ENCODE measurements around the gene STXBP5. TPM values are rescaled to one million over a fixed set of nuclear protein-coding genes. Genes with fewer than 3 reads are reported as not detected.

STXBP5 gene
- total RNA-seq, 4 donors from 2014 or later = 15.6 to 41.3 (median 20.4) TPM

GRCh38 chr6:147283460-147283859 lies 79.2 kb downstream of the STXBP5 start:
- Histone ChIP-seq H3K4me1 (peaks cover 9 to 19% of the 10 kb centered on the region in 2 donors), H3K4me3 (no peak overlapping the region), H3K27ac (no peak overlapping the region), H3K9me3 (no peaks in the 10 kb centered on the region), H3K36me3 (peaks cover 0 to 4% of the 10 kb centered on the region in 2 donors), H3K27me3 (no peaks in the 10 kb centered on the region)
- in situ Hi-C loops (cut with MboI; ENCODE audit: low sequenced_read_pairs in 4 of 4) (loop anchor here (10.0 kb wide), 2 partner anchors 419 to 429 kb away; no protein-coding TSS in a partner anchor), intact Hi-C loops (cut with DNase I; ENCODE audit: low total_unique reads) (no loop called here)
- TF ChIP-seq POLR2A (IDR thresholded peaks at IDR 0.05) = no peak
- TF ChIP-seq, protein P1, sequence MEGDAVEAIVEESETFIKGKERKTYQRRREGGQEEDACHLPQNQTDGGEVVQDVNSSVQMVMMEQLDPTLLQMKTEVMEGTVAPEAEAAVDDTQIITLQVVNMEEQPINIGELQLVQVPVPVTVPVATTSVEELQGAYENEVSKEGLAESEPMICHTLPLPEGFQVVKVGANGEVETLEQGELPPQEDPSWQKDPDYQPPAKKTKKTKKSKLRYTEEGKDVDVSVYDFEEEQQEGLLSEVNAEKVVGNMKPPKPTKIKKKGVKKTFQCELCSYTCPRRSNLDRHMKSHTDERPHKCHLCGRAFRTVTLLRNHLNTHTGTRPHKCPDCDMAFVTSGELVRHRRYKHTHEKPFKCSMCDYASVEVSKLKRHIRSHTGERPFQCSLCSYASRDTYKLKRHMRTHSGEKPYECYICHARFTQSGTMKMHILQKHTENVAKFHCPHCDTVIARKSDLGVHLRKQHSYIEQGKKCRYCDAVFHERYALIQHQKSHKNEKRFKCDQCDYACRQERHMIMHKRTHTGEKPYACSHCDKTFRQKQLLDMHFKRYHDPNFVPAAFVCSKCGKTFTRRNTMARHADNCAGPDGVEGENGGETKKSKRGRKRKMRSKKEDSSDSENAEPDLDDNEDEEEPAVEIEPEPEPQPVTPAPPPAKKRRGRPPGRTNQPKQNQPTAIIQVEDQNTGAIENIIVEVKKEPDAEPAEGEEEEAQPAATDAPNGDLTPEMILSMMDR (IDR thresholded peaks at IDR 0.05 in 4 of 5, conservative IDR thresholded peaks at IDR 0.05 in 1 of 5) = no peak
- ATAC-seq (no peak), DNase-seq (no peak)

GRCh38 chr6:147285087-147285855 lies 81.1 kb downstream of the STXBP5 start:
- peak; percentile 52 to 82 for ATAC-seq
- peaks cover 9 to 19% of the 10 kb centered on the region in 2 donors for H3K4me1 ChIP-seq
- no peak for DNase-seq
- no peaks in the 10 kb centered on the region for H3K27me3 ChIP-seq
- no peak overlapping the region for H3K4me3 ChIP-seq
- no peaks in the 10 kb centered on the region for H3K36me3 ChIP-seq
- TF ChIP-seq, protein P1 (IDR thresholded peaks at IDR 0.05 in 4 of 5, conservative IDR thresholded peaks at IDR 0.05 in 1 of 5) = peak in 3 of 5 experiments; percentile 46 to 63 (median 55)
- no peak for TF ChIP-seq POLR2A (IDR thresholded peaks at IDR 0.05)
- no peaks in the 10 kb centered on the region for H3K9me3 ChIP-seq
- in situ Hi-C loops (cut with MboI; ENCODE audit: low sequenced_read_pairs in 4 of 4) = loop anchor here (10.0 kb wide), 2 partner anchors 420 to 430 kb away; no protein-coding TSS in a partner anchor
- intact Hi-C loops (cut with DNase I; ENCODE audit: low total_unique reads) = loop anchor here (1.0 kb wide), 1 partner anchor 428 kb away; no protein-coding TSS in a partner anchor
- H3K27ac ChIP-seq = peak overlapping the region in 1 of 4 donors; percentile 7

- intact Hi-C loops (cut with DNase I; ENCODE audit: low total_unique reads) = no loop called here
- no peak for ATAC-seq
- no peak overlapping the region for H3K27ac ChIP-seq
Measured at GRCh38 chr6:147287869-147288271, 83.7 kb downstream of the STXBP5 start.

DNA sequence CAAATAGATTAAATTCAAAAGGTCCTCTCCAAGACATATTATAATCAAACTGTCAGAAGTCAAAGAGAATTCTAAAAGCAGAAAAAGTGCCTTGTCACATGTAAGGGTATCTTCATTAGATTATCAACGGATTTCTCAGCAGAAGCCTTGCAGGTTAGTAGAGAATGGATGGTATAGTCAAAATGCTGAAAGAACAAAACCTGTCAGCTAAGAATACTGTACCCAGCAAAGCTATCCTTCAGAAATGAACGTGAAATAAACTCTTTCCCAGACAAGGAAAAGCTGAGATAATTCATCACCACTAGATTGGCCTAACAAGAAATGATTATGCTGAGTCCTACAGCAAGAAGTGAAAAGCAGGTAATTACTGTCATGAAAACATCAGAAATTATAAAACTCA lies 92.9 kb downstream of the STXBP5 start:
- H3K4me3 ChIP-seq = no peak overlapping the region
- in situ Hi-C loops (cut with MboI; ENCODE audit: low sequenced_read_pairs in 4 of 4) (no loop called here), intact Hi-C loops (cut with DNase I; ENCODE audit: low total_unique reads) (no loop called here)
- peaks cover 0 to 3% (median 0%) of the 10 kb centered on the region in 3 donors for H3K9me3 ChIP-seq
- no peaks in the 10 kb centered on the region for H3K4me1 ChIP-seq
- H3K36me3 ChIP-seq = peaks cover 0 to 17% of the 10 kb centered on the region in 2 donors
- DNase-seq (no peak), ATAC-seq (no peak)
- H3K27ac ChIP-seq = no peak overlapping the region
- H3K27me3 ChIP-seq = no peaks in the 10 kb centered on the region
- TF ChIP-seq POLR2A (IDR thresholded peaks at IDR 0.05) = no peak
- TF ChIP-seq, protein P1 (IDR thresholded peaks at IDR 0.05 in 4 of 5, conservative IDR thresholded peaks at IDR 0.05 in 1 of 5) = no peak

More at GRCh38 chr6:147287869-147288271, 83.7 kb downstream of the STXBP5 start:
- DNase-seq = no peak
- H3K9me3 ChIP-seq = no peaks in the 10 kb centered on the region
- H3K4me3 ChIP-seq = no peak overlapping the region
- no peak for TF ChIP-seq POLR2A (IDR thresholded peaks at IDR 0.05)
- TF ChIP-seq, protein P1 (IDR thresholded peaks at IDR 0.05 in 4 of 5, conservative IDR thresholded peaks at IDR 0.05 in 1 of 5) = no peak
- in situ Hi-C loops (cut with MboI; ENCODE audit: low sequenced_read_pairs in 4 of 4) = loop anchor here (10.0 kb wide), 2 partner anchors 423 to 433 kb away; no protein-coding TSS in a partner anchor
- H3K27me3 ChIP-seq = no peaks in the 10 kb centered on the region
- no peaks in the 10 kb centered on the region for H3K36me3 ChIP-seq
- peaks cover 9% of the 10 kb centered on the region in 2 donors for H3K4me1 ChIP-seq
